DOHH2 (cell line): ENCODE measurements around the gene SCAMP3.
A peak's percentile ranks its signal among the peaks of the same experiment; 100 is the strongest.

Experiments
- H3F3A ChIP-seq: fragments of 200-600 bp; sonication (generic), shearing (Covaris generic); 2 replicates; pipeline ENCODE4 v1.6.0; 2016; ENCODE audit warnings: antibody characterized with exemption, mild to moderate bottlenecking; ENCODE audit not compliant: control insufficient read depth, insufficient read depth
- H3K27ac ChIP-seq: fragments of 200-600 bp; sonication (generic); 2 replicates; pipeline ENCODE4 v1.5.1; 2014; ENCODE audit warnings: low read depth, mild to moderate bottlenecking, low read length, moderate library complexity
- H3K27me3 ChIP-seq: fragments of 200-600 bp; sonication (generic); 2 replicates; pipeline ENCODE4 v1.6.1; 2014; ENCODE audit warnings: mild to moderate bottlenecking, low read length, mixed read lengths; ENCODE audit not compliant: control insufficient read depth
- H3K36me3 ChIP-seq: fragments of 200-600 bp; sonication (generic); 2 replicates; pipeline ENCODE4 v1.6.1; 2014; ENCODE audit warnings: mild to moderate bottlenecking, low read length, moderate library complexity, mixed read lengths; ENCODE audit not compliant: control insufficient read depth
- H3K4me1 ChIP-seq: fragments of 200-600 bp; sonication (generic); 2 replicates; pipeline ENCODE4 v1.6.1; 2014; ENCODE audit warnings: mild to moderate bottlenecking, low read length, mixed read lengths; ENCODE audit not compliant: control insufficient read depth
- H3K4me2 ChIP-seq: fragments of 200-600 bp; sonication (generic); 2 replicates; pipeline ENCODE4 v1.6.0; 2014; ENCODE audit warnings: mild to moderate bottlenecking, low read length, moderate library complexity
- H3K4me3 ChIP-seq: fragments of 200-600 bp; sonication (generic); 2 replicates; pipeline ENCODE4 v1.5.1; 2014; ENCODE audit warnings: mild to moderate bottlenecking, low read length, mixed read lengths
- H3K79me2 ChIP-seq: fragments of 200-600 bp; sonication (generic); 2 replicates; pipeline ENCODE4 v1.6.1; 2014; ENCODE audit warnings: mild to moderate bottlenecking, low read length, mixed read lengths; ENCODE audit not compliant: control insufficient read depth
- H3K9me2 ChIP-seq: fragments of 200-600 bp; sonication (generic); replicated peaks from 2 replicates; pipeline ENCODE4 v1.6.1; 2014; ENCODE audit warnings: mild to moderate bottlenecking, low read length, mixed read lengths; ENCODE audit not compliant: control insufficient read depth
- H3K9me3 ChIP-seq: fragments of 200-600 bp; sonication (generic); 2 replicates; pipeline ENCODE4 v1.6.1; 2014; ENCODE audit warnings: antibody characterized with exemption, low read length, mixed read lengths; ENCODE audit not compliant: control insufficient read depth, insufficient read depth
- H4K20me1 ChIP-seq: fragments of 200-600 bp; sonication (generic); 2 replicates; pipeline ENCODE4 v1.6.0; 2014; ENCODE audit warnings: low read depth, mild to moderate bottlenecking, antibody characterized with exemption, low read length, moderate library complexity; ENCODE audit not compliant: control insufficient read depth, insufficient read depth
- EZH2phosphoT487 ChIP-seq: fragments of 200-600 bp; sonication (generic); IDR thresholded peaks from 2 replicates; pipeline ENCODE4 v1.6.1; 2017; ENCODE audit warnings: borderline replicate concordance, mild to moderate bottlenecking, antibody characterized with exemption, low read length, moderate library complexity, mixed read lengths
- TF ChIP-seq, protein P1 (sequence below): fragments of 200-600 bp; sonication (generic); IDR thresholded peaks from one replicate; pipeline ENCODE4 v1.5.1; 2014; ENCODE audit warnings: antibody characterized with exemption, mild to moderate bottlenecking, low read depth, low read length; ENCODE audit not compliant: poor library complexity, severe bottlenecking

SCAMP3 gene

DNA sequence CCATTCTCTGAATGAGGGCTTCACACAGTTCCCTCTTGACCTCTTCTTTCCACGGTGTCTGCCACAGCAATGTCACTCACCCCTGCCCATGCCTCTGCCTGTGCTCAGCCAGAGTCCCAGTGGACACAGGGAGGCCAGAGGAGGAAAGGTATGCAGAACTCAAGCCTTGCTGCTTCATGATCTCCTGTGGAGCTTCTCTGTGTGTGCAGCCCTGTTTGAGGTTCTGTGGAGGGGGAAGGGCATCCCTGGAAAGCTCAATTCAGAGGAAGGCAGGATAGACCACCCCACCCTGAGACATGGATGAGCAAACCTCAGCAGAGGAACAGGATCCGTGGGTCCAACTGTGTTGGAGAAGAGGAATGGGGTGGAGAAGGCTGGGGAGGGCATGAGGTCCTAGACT lies 17.1 kb upstream of the SCAMP3 start:
- peaks cover 17% of the 10 kb centered on the region for H3K79me2 ChIP-seq
- H3K36me3 ChIP-seq, result peaks cover 25% of the 10 kb centered on the region
- peak overlapping the region; percentile 96; the same call in 1 of the 2 replicates for H3K4me3 ChIP-seq
- TF ChIP-seq, protein P1, sequence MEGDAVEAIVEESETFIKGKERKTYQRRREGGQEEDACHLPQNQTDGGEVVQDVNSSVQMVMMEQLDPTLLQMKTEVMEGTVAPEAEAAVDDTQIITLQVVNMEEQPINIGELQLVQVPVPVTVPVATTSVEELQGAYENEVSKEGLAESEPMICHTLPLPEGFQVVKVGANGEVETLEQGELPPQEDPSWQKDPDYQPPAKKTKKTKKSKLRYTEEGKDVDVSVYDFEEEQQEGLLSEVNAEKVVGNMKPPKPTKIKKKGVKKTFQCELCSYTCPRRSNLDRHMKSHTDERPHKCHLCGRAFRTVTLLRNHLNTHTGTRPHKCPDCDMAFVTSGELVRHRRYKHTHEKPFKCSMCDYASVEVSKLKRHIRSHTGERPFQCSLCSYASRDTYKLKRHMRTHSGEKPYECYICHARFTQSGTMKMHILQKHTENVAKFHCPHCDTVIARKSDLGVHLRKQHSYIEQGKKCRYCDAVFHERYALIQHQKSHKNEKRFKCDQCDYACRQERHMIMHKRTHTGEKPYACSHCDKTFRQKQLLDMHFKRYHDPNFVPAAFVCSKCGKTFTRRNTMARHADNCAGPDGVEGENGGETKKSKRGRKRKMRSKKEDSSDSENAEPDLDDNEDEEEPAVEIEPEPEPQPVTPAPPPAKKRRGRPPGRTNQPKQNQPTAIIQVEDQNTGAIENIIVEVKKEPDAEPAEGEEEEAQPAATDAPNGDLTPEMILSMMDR, result no peak
- TF ChIP-seq EZH2phosphoT487, result no peak
- no peaks in the 10 kb centered on the region for H4K20me1 ChIP-seq
- no peak overlapping the region for H3K27ac ChIP-seq
- H3K4me1 ChIP-seq, result peaks cover 31% of the 10 kb centered on the region
- peak overlapping the region; percentile 97 for H3K4me2 ChIP-seq
- no peaks in the 10 kb centered on the region for H3K27me3 ChIP-seq
- H3K9me3 ChIP-seq, result no peaks in the 10 kb centered on the region
- peaks cover 15% of the 10 kb centered on the region for H3F3A ChIP-seq
- H3K9me2 ChIP-seq, result no peaks in the 10 kb centered on the region

DNA sequence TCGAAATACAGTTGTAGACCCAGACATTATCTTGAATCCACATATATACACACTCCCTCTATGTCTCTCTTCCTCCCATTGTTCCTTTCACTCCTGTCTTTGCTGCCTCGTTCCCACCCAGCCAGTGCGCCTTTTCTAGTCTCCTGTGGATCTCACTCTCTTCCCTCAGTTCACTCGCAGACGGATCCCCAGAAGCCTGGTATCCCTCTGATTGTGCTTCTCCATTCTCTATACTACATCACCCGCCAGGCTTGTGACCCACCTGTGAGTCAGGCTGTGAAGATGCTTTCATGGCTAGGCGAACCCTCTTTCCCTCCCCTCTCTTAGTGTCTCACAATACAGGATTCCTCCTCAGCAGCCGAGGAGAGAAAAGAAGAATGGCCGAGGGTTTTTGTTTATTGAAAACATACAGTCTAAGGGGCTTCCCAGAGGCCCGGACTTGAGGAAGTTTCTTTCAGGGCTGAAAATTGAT lies 16.6 kb upstream of the SCAMP3 start:
- H3K36me3 ChIP-seq, result peaks cover 20% of the 10 kb centered on the region
- H3K4me1 ChIP-seq, result peaks cover 35% of the 10 kb centered on the region
- H3K79me2 ChIP-seq, result peaks cover 19% of the 10 kb centered on the region
- H3K9me3 ChIP-seq, result no peaks in the 10 kb centered on the region
- no peaks in the 10 kb centered on the region for H4K20me1 ChIP-seq
- peak overlapping the region; percentile 96 for H3K4me3 ChIP-seq
- H3K4me2 ChIP-seq, result peak overlapping the region; percentile 97
- H3F3A ChIP-seq, result peaks cover 15% of the 10 kb centered on the region
- H3K9me2 ChIP-seq, result no peaks in the 10 kb centered on the region
- no peaks in the 10 kb centered on the region for H3K27me3 ChIP-seq
- TF ChIP-seq EZH2phosphoT487, result no peak
- TF ChIP-seq, protein P1, result no peak
- H3K27ac ChIP-seq, result no peak overlapping the region

DNA sequence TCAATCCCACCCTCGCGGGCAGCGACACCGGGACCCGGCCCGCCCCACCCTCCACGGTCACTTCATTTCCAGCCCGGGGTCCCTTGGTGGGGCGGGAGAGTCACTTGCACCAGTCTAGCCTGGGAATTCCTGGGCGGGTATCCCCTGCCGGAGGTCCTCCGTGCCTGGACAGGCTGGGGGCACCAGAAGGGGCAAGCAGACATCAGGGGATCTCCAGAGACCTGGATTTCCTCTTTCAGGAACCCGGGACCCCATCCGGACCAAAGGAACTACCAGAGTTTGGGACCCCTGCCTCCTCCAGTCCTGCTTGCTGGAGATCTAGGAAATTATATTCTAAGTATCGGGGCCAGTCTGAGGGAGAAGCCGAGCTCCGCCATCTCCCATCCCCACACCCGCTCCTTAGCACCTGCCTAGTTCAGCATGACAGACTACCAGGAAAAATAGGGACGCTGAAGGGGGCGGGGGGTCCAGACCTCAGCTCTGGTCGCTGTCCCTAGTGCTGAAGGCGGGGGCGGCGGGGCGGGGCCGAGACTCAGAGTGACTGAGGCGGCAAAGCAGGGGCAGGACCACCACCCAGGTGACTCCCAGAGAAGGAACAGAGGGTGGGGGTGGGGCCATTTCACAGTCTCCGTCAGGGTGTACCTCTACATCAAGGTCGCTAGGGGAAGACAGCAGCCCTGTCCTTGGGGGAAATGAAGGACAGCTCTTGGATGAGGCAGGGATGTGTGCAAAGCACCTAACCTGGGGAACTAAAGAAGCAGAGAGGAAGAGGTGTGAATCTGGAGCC lies 15.9 kb upstream of the SCAMP3 start:
- Histone ChIP-seq H3K9me3 (no peaks in the 10 kb centered on the region), H3K9me2 (no peaks in the 10 kb centered on the region), H3K4me1 (peaks cover 37% of the 10 kb centered on the region), H3K36me3 (peaks cover 19% of the 10 kb centered on the region), H3K27ac (peak overlapping the region; percentile 47), H3K27me3 (no peaks in the 10 kb centered on the region), H3K4me3 (peak overlapping the region; percentile 96), H3K4me2 (peak overlapping the region; percentile 97), H3F3A (peaks cover 15% of the 10 kb centered on the region), H3K79me2 (peaks cover 24% of the 10 kb centered on the region), H4K20me1 (no peaks in the 10 kb centered on the region)
- TF ChIP-seq, protein P1, result peak; percentile 64
- TF ChIP-seq EZH2phosphoT487, result no peak
